Iris pigment epithelial cell (primary cell): ENCODE measurements around the gene SORCS1.
A peak's percentile ranks its signal among the peaks of the same experiment; 100 is the strongest.

Source experiments
- DNase-seq: peaks from one replicate; pipeline ENCODE4 v3.0.0-alpha.2; 2011; ENCODE audit warnings: low read depth

Gene SORCS1

GRCh38 chr10:106741006-106741530 lies 423.4 kb downstream of the SORCS1 start:
- no peak for DNase-seq

GRCh38 chr10:106740071-106740470 lies 424.4 kb downstream of the SORCS1 start:
- no peak for DNase-seq

GRCh38 chr10:106734220-106734619 lies 430.3 kb downstream of the SORCS1 start:
- DNase-seq = no peak

GRCh38 chr10:106728232-106728631 lies 436.3 kb downstream of the SORCS1 start:
- no peak for DNase-seq

- no peak for DNase-seq
Measured at GRCh38 chr10:106727170-106727569, 437.3 kb downstream of the SORCS1 start.

GRCh38 chr10:106722524-106722923 lies 442.0 kb downstream of the SORCS1 start:
- DNase-seq = no peak

- no peak for DNase-seq
Measured at GRCh38 chr10:106720683-106721082, 443.8 kb downstream of the SORCS1 start.

- no peak for DNase-seq
Measured at GRCh38 chr10:106716381-106716780, 448.1 kb downstream of the SORCS1 start.

- no peak for DNase-seq
Measured at GRCh38 chr10:106714734-106715555, 449.6 kb downstream of the SORCS1 start.

GRCh38 chr10:106713846-106714245 lies 450.7 kb downstream of the SORCS1 start:
- DNase-seq = no peak

GRCh38 chr10:106712988-106713387 lies 451.5 kb downstream of the SORCS1 start:
- DNase-seq = no peak

- peak; percentile 13 for DNase-seq
Measured at GRCh38 chr10:106711313-106711906, 453.1 kb downstream of the SORCS1 start.

GRCh38 chr10:106708506-106708905 lies 456.0 kb downstream of the SORCS1 start:
- no peak for DNase-seq

GRCh38 chr10:106707657-106708056 lies 456.8 kb downstream of the SORCS1 start:
- no peak for DNase-seq

GRCh38 chr10:106706127-106706526 lies 458.4 kb downstream of the SORCS1 start:
- no peak for DNase-seq

GRCh38 chr10:106705681-106706100 lies 458.8 kb downstream of the SORCS1 start:
- DNase-seq = peak; percentile 64

GRCh38 chr10:106696239-106696638 lies 468.3 kb downstream of the SORCS1 start:
- no peak for DNase-seq

- no peak for DNase-seq
Measured at GRCh38 chr10:106694696-106695095, 469.8 kb downstream of the SORCS1 start.

- DNase-seq = peak; percentile 3
Measured at GRCh38 chr10:106682175-106682574, 482.3 kb downstream of the SORCS1 start.

GRCh38 chr10:106680061-106680460 lies 484.4 kb downstream of the SORCS1 start:
- DNase-seq = no peak

- DNase-seq = no peak
Measured at GRCh38 chr10:106679314-106679713, 485.2 kb downstream of the SORCS1 start.

- DNase-seq = no peak
Measured at GRCh38 chr10:106672517-106673175, 491.9 kb downstream of the SORCS1 start.

- no peak for DNase-seq
Measured at GRCh38 chr10:106661767-106662140, 502.8 kb downstream of the SORCS1 start.
